Esophagus squamous epithelium (tissue), 4 donors: ENCODE results near the gene SLC25A48.

ENCODE experiments used
- CTCF ChIP-seq, 6 experiments: fragments of 450-650 bp in 4 of 6; fragments of 200-600 bp in 2 of 6; sonication (generic) in 2 of 6; IDR thresholded peaks; one replicate each; pipeline ENCODE4 v1.5.1; 2016 to 2019; ENCODE audit warnings: antibody characterized with exemption in 6 of 6, mild to moderate bottlenecking in 4 of 6, moderate library complexity in 4 of 6
- POLR2A ChIP-seq, 4 donors: fragments of 450-650 bp; IDR thresholded peaks; one replicate each; pipeline ENCODE4 v1.6.1; 2017; ENCODE audit warnings: antibody characterized with exemption in 4 of 4, mild to moderate bottlenecking in 4 of 4, moderate library complexity in 3 of 4

DNA sequence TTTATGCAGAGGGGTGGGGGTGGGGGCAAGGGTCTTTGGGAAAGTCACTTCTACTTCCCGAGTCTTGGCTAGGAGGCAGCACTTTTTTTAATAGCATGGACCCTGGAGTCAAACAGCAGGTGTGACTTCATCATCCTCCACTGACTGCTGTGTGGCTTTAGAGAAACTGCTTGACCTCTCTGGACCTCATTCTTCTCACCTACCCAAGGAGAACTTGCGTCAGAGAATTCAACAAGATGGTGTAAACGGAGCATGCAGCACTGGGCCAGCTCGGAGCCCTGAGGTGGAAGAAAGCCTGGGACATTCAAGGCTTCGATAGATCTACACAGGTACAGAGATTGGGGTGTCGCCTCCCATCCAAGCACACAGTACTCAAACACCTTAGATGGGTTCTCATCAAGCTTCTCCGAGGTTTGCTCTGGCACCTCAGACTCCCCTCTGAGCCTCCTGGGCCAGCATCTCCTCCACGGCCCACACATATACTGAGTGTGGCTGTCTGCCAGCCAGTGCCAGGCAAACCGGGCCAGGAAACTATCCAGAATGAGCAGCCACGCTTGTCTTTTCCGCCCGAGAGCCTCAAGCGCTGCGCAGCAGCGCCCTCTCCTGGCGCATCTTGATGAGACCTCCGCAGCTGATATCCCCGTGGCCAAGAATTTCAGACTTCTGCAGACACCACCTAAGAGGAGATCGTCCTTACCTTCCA is 4.6 kb upstream of the SLC25A48 start:
- peak; percentile 18 to 87 (median 71) for TF ChIP-seq CTCF (IDR thresholded peaks at IDR 0.05)
- TF ChIP-seq POLR2A (IDR thresholded peaks at IDR 0.05): no peak
